ENCODE results near the gene CFDP1.

The CFDP1 gene

GRCh38 chr16:75362846-75363245 is 70.5 kb downstream of the CFDP1 start:
- DNase-seq = no peak

GRCh38 chr16:75361936-75362335 is 71.4 kb downstream of the CFDP1 start:
- no peak for DNase-seq

- DNase-seq = no peak
Observed at GRCh38 chr16:75354170-75354569, 79.1 kb downstream of the CFDP1 start.

- no peak for DNase-seq
Observed at GRCh38 chr16:75351183-75351582, 82.1 kb downstream of the CFDP1 start.

GRCh38 chr16:75345711-75346110 is 87.6 kb downstream of the CFDP1 start:
- DNase-seq = no peak

- DNase-seq = no peak
Observed at GRCh38 chr16:75343941-75344340, 89.4 kb downstream of the CFDP1 start.

- no peak for DNase-seq
Observed at GRCh38 chr16:75343286-75343685, 90.0 kb downstream of the CFDP1 start.

- no peak for DNase-seq
Observed at GRCh38 chr16:75342308-75342811, 90.9 kb downstream of the CFDP1 start.

GRCh38 chr16:75341564-75342307 is 91.6 kb downstream of the CFDP1 start:
- DNase-seq = no peak

- DNase-seq = no peak
Observed at GRCh38 chr16:75340741-75341491, 92.4 kb downstream of the CFDP1 start.

- DNase-seq = no peak
Observed at GRCh38 chr16:75337430-75337829, 95.9 kb downstream of the CFDP1 start.

GRCh38 chr16:75336521-75336920 is 96.8 kb downstream of the CFDP1 start:
- DNase-seq = no peak

GRCh38 chr16:75333721-75334163 is 99.6 kb downstream of the CFDP1 start:
- no peak for DNase-seq

GRCh38 chr16:75329943-75330342 is 103.4 kb downstream of the CFDP1 start:
- DNase-seq = no peak

GRCh38 chr16:75326333-75326732 is 107.0 kb downstream of the CFDP1 start:
- DNase-seq = no peak

GRCh38 chr16:75323933-75324332 is 109.4 kb downstream of the CFDP1 start:
- no peak for DNase-seq

- DNase-seq = no peak
Observed at GRCh38 chr16:75323198-75323597, 110.1 kb downstream of the CFDP1 start.

- no peak for DNase-seq
Observed at GRCh38 chr16:75322740-75323139, 110.6 kb downstream of the CFDP1 start.

- no peak for DNase-seq
Observed at GRCh38 chr16:75320435-75320834, 112.9 kb downstream of the CFDP1 start.

- DNase-seq = no peak
Observed at GRCh38 chr16:75319513-75320411, 113.5 kb downstream of the CFDP1 start.

GRCh38 chr16:75318737-75319136 is 114.6 kb downstream of the CFDP1 start:
- no peak for DNase-seq

GRCh38 chr16:75317532-75317931 is 115.8 kb downstream of the CFDP1 start:
- DNase-seq = no peak

GRCh38 chr16:75317101-75317522 is 116.2 kb downstream of the CFDP1 start:
- DNase-seq = no peak

Measured in CD4-positive, alpha-beta T cell treated with Interferon gamma for 1 hour (primary cell).